ENCODE measurements around the gene ACTR3C. TPM values are rescaled to one million over a fixed set of nuclear protein-coding genes. Genes with fewer than 3 reads are reported as not detected.

ACTR3C gene
- total RNA-seq, 4 donors from 2014 or later = 0.38 to 2.0 (median 0.58) TPM

DNA sequence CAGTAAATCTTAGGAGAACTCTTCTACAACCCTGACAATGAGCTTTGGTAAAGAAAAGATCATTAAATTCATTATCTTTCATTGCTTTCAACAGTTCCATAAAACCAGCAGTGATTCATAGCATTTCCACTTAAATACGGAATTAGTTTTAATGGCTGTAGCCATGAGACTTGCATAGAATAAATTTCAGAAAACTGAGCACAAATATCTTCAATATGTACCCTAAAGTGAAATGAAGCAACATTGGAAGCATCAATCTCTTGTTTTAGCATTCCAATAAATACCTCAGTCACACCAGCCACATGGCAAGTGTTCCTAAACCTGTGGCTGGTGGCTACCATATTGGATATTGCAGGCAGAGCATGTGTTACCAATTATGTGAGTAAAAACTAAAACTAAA is 21.7 kb upstream of the ACTR3C start:
- no peak for TF ChIP-seq CTCF (IDR thresholded peaks at IDR 0.05; ENCODE audit: low read depth)

DNA sequence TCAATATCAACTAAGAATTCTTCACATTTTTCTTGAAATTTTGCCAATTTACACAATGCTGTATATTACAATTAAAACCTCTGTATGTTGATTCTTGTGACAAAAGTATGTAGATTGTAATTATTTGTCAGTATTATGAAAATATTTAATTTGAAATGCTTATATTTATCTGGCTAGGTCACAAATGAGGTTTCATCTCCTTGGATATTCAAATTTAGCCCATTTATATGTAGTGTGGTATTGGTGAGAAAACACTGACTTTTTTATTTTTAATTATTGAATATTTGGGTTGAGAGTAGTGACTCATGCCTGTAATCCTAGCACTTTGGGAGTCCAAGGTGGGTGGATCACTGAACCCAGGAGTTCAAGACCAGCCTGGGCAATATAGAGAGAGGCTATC is 21.0 kb upstream of the ACTR3C start:
- no peak for TF ChIP-seq CTCF (IDR thresholded peaks at IDR 0.05; ENCODE audit: low read depth)

DNA sequence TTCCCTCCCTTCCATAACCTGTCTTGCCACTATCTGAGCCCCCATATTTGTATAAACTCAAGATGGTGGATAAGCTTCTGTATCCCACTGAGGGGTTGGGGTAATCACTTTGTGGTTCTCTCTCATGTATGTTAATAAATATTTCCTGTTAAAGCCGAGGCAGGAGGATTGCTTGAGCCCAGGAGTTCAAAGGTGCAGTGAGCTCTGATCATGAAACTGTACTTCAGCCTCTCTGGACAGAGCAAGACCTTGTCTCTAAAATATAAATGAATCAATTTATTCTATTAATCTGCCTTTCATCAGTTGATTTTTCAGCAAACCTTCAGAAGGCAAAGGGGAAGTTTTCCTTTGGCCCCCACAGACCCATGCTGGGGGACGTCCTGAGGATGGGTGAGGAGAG is 19.9 kb upstream of the ACTR3C start:
- TF ChIP-seq CTCF (IDR thresholded peaks at IDR 0.05; ENCODE audit: low read depth) = no peak

GRCh38 chr7:150342121-150342408 is 18.7 kb upstream of the ACTR3C start:
- no peak for TF ChIP-seq CTCF (IDR thresholded peaks at IDR 0.05; ENCODE audit: low read depth)

DNA sequence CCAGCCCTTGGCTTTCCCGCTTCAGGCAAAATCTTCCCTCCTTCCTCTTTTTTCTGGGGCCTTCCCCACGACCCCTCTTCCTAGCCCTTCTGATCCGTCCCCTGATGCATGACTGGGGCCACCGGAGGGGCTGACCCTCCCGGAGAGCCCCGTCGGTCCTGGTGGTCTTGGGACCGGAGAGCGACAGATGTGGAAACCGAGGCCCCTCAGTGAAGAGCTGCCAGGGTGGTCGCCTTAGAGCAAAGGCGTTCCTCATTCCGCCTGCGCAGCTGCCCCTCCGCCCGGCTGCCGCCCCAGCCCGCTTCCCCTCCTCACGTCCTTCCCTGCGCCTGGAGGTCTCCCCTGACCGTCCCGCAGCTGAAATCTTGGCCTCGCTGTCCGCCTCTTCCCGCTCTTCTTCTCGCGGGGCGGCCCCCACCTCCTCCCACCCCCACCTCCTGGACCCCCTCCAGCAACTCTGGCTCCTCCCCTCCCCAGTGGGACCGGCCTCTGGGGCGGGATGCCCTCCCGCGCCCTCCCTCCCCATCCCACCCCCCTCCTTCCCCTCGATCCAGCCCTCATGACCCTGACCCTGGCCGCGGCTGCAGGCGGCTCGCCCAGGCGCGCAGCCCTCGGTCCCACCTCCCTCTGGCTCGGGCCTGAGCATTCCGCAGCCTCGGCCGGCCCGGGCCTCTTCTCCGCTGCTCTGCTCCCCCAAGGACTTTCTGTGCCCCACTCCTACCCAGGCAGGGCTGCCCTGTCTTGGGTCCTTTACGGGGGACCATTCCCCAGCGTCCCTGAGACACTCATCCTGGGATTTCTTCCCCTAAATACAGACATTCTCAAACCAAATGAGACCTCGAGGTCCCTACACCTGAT is 18.1 kb upstream of the ACTR3C start, which contains the start of gene RARRES2:
Gene RARRES2 (minus strand): TSS at position 367 of the 858 bp plus-strand sequence. CDS start 1,020 bp downstream, outside the sequence.
- no peak for TF ChIP-seq CTCF (IDR thresholded peaks at IDR 0.05; ENCODE audit: low read depth)

GRCh38 chr7:150340875-150341262 is 17.5 kb upstream of the ACTR3C start:
- TF ChIP-seq CTCF (IDR thresholded peaks at IDR 0.05; ENCODE audit: low read depth) = no peak

- TF ChIP-seq CTCF (IDR thresholded peaks at IDR 0.05; ENCODE audit: low read depth) = no peak
Measured at GRCh38 chr7:150340024-150340749, 16.8 kb upstream of the ACTR3C start.
